Measurements from ENCODE around the gene MRS2. TPM values are rescaled to one million over a fixed set of nuclear protein-coding genes. Genes with fewer than 3 reads are reported as not detected.

The MRS2 gene
- total RNA-seq, 2 experiments from 2014 or later = 19.9 to 20.5 TPM

GRCh38 chr6:24428615-24429014 lies 25.9 kb downstream of the MRS2 start:
- POLR2A ChIA-PET = no interaction called here
- H3K27ac Mint-ChIP-seq = no peak overlapping the region
- ATAC-seq (ENCODE audit: low read depth) = no peak

GRCh38 chr6:24429146-24429545 lies 26.4 kb downstream of the MRS2 start:
- Mint-ChIP-seq H3K36me3 (peaks cover 5% of the 10 kb centered on the region), H3K9me3 (no peaks in the 10 kb centered on the region), H3K4me1 (no peaks in the 10 kb centered on the region), H3K4me3 (no peak overlapping the region), H3K27me3 (no peaks in the 10 kb centered on the region), H3K27ac (no peak overlapping the region)
- ATAC-seq (ENCODE audit: low read depth) (no peak), DNase-seq (no peak)
- POLR2A ChIA-PET = no interaction called here

More at GRCh38 chr6:24428615-24429014, 25.9 kb downstream of the MRS2 start:
- no peak for DNase-seq
- Mint-ChIP-seq H3K36me3 (peaks cover 5% of the 10 kb centered on the region), H3K4me1 (no peaks in the 10 kb centered on the region), H3K9me3 (no peaks in the 10 kb centered on the region), H3K4me3 (no peak overlapping the region), H3K27me3 (no peaks in the 10 kb centered on the region)

GRCh38 chr6:24430086-24430485 lies 27.4 kb downstream of the MRS2 start:
- POLR2A ChIA-PET = no interaction called here
- H3K36me3 Mint-ChIP-seq = peaks cover 3% of the 10 kb centered on the region
- no peaks in the 10 kb centered on the region for H3K4me1 Mint-ChIP-seq
- ATAC-seq (ENCODE audit: low read depth) (no peak), DNase-seq (no peak)
- no peaks in the 10 kb centered on the region for H3K27me3 Mint-ChIP-seq
- no peak overlapping the region for H3K27ac Mint-ChIP-seq
- no peaks in the 10 kb centered on the region for H3K9me3 Mint-ChIP-seq
- no peak overlapping the region for H3K4me3 Mint-ChIP-seq

DNA sequence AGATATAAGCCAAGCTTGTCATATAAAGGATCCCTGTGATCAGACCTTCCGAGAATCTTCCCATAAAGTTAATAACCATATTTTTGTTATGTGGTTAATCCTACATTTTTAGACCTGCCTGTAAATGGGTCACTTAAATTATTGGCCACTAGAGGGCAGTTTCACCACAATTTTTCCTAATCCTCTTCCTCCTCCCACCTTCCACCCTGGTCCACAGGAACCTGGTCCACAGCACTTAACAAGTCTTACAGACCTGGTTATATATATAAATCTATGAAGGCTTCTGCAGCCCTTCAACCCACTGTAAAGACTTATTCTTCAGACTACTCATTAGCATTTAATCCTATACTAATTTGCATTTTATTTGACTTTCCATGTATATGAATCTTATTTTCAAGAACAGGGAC lies 28.3 kb downstream of the MRS2 start:
- DNase-seq (no peak), ATAC-seq (ENCODE audit: low read depth) (no peak)
- Mint-ChIP-seq H3K9me3 (no peaks in the 10 kb centered on the region), H3K36me3 (peaks cover 3% of the 10 kb centered on the region), H3K4me3 (no peak overlapping the region), H3K27ac (no peak overlapping the region), H3K4me1 (peaks cover 2% of the 10 kb centered on the region), H3K27me3 (no peaks in the 10 kb centered on the region)
- POLR2A ChIA-PET = no interaction called here

DNA sequence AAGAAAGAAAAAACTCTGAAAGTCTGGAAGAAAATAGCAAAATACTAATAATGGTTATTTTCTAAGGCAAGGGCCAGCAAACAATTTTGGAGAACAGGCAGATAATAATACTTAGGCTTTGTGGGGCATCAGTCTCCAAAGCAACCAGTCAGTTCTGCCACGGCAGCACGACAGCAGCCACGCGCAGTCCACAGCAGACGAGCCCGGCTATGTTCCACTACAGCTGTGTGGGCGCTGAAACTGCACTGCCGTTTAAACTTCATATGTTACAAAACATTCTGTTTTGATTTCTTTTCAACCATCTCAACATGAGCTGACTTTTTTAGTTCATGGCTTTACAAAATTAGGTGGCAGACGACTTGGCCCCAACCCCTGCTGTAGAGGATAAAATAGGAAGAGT lies 29.9 kb downstream of the MRS2 start:
- H3K9me3 Mint-ChIP-seq = no peaks in the 10 kb centered on the region
- H3K4me3 Mint-ChIP-seq = no peak overlapping the region
- ATAC-seq (ENCODE audit: low read depth) = no peak
- no peaks in the 10 kb centered on the region for H3K27me3 Mint-ChIP-seq
- POLR2A ChIA-PET = no interaction called here
- no peak for DNase-seq
- no peak overlapping the region for H3K27ac Mint-ChIP-seq
- peaks cover 2% of the 10 kb centered on the region for H3K4me1 Mint-ChIP-seq
- no peaks in the 10 kb centered on the region for H3K36me3 Mint-ChIP-seq

DNA sequence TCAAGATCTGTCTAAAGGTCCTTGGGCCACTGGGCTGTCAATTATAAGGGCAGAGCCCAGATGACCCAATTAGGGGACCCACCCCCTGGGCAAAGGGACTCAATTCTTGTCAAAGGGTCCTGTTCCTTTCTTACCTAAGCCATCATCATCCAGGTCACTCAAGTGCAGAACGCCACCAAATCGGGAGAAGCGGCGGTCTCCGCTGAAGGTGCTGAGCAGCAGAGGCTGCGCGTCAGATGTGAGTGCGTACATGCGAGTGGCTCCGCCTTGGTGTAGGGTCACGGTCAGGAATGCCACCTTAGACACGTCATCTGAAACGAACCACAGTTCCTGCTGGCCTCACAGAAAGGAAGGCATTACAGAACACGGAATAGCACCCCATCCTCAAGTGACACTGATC lies 34.2 kb downstream of the MRS2 start:
- Mint-ChIP-seq H3K36me3 (no peaks in the 10 kb centered on the region), H3K4me3 (no peak overlapping the region), H3K4me1 (peaks cover 8% of the 10 kb centered on the region), H3K9me3 (no peaks in the 10 kb centered on the region), H3K27ac (no peak overlapping the region), H3K27me3 (no peaks in the 10 kb centered on the region)
- no peak for ATAC-seq (ENCODE audit: low read depth)
- POLR2A ChIA-PET = no interaction called here
- DNase-seq = no peak

DNA sequence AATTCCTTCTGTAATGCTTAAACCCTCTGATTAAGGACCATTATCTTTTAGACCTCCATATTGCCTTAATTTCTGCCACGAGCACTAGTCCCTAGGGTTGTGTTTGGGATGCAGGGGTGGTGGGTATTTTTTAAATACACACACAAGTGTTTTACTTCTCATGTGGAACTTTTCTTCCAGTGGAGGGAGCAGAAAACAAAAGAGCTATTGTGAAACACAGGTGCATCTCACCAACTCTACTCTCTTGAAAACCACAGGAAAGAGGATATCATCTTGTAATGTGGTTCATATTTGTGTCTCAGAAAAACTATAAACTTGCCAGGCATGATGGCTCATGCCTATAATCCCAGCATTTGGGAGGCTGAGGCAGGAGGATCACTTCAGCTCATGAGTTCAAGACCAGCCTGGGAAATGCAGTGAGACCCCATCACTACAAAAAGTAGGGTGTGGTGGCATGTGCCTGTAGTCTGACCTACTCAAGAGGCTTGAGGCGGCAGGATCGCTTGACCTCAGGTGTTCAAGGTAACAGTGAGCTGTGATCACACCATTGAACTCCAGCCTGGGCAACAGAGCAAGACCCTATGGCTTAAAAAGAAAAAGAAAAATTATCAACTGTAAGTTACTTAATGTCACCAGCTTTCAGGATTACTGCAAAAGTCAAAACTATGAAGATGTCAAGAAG lies 37.3 kb downstream of the MRS2 start:
- Mint-ChIP-seq H3K36me3 (no peaks in the 10 kb centered on the region), H3K27ac (no peak overlapping the region), H3K4me3 (no peak overlapping the region), H3K4me1 (peaks cover 8% of the 10 kb centered on the region), H3K27me3 (no peaks in the 10 kb centered on the region), H3K9me3 (no peaks in the 10 kb centered on the region)
- DNase-seq (no peak), ATAC-seq (ENCODE audit: low read depth) (no peak)
- POLR2A ChIA-PET = no interaction called here

GRCh38 chr6:24440897-24441598 lies 38.3 kb downstream of the MRS2 start:
- Mint-ChIP-seq H3K36me3 (no peaks in the 10 kb centered on the region), H3K9me3 (no peaks in the 10 kb centered on the region), H3K27ac (no peak overlapping the region), H3K4me3 (no peak overlapping the region), H3K4me1 (peaks cover 6% of the 10 kb centered on the region), H3K27me3 (no peaks in the 10 kb centered on the region)
- DNase-seq (no peak), ATAC-seq (ENCODE audit: low read depth) (no peak)
- POLR2A ChIA-PET = no interaction called here

GRCh38 chr6:24441599-24441904 lies 38.8 kb downstream of the MRS2 start:
- Mint-ChIP-seq H3K9me3 (no peaks in the 10 kb centered on the region), H3K36me3 (no peaks in the 10 kb centered on the region), H3K4me1 (peaks cover 6% of the 10 kb centered on the region), H3K27me3 (no peaks in the 10 kb centered on the region), H3K27ac (no peak overlapping the region), H3K4me3 (no peak overlapping the region)
- POLR2A ChIA-PET = no interaction called here
- no peak for DNase-seq
- ATAC-seq (ENCODE audit: low read depth) = no peak

DNA sequence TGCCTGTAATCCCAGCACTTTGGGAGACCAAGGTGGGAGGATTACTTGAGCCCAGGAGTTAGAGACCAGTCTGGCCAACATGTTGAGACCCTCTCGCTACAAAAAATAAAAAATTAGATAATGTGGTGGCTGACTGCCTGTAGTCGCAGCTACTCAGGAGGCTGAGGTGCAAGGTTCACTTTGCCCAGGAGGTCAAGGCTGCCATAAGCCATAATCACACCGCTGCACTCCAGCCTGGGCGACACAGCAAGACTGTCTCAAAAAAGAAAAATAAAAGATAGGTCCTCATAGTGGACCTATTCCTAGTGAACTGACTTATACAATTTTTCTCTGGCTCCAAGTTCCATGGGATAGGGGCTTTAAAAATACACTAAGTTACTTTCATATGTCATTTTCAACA lies 41.9 kb downstream of the MRS2 start:
- Mint-ChIP-seq H3K27ac (no peak overlapping the region), H3K4me1 (peaks cover 6% of the 10 kb centered on the region), H3K9me3 (no peaks in the 10 kb centered on the region), H3K36me3 (no peaks in the 10 kb centered on the region), H3K27me3 (no peaks in the 10 kb centered on the region), H3K4me3 (no peak overlapping the region)
- POLR2A ChIA-PET = no interaction called here
- ATAC-seq (ENCODE audit: low read depth) (no peak), DNase-seq (no peak)

DNA sequence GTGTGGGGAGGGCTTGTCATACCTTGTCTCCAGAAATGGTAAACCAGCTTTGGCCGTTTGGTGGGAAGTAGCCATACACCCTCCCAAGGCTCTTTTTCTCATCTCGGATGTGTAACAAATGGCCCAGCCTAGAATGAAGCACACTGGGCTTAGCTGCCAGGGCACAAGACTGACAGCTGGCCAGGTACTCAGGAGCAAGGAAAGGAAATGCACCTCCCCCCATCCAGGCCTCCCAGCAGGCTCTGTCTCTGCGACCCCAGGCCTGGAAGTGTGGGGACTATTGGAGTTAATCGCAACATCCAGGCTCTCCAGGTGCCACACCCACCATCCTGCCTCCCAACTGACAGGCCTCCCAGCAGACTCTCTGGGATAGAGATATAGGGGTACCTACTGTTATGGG lies 43.0 kb downstream of the MRS2 start:
- POLR2A ChIA-PET = no interaction called here
- no peak overlapping the region for H3K27ac Mint-ChIP-seq
- H3K27me3 Mint-ChIP-seq = no peaks in the 10 kb centered on the region
- H3K9me3 Mint-ChIP-seq = no peaks in the 10 kb centered on the region
- no peak overlapping the region for H3K4me3 Mint-ChIP-seq
- ATAC-seq (ENCODE audit: low read depth) (no peak), DNase-seq (no peak)
- H3K36me3 Mint-ChIP-seq = no peaks in the 10 kb centered on the region
- no peaks in the 10 kb centered on the region for H3K4me1 Mint-ChIP-seq

GRCh38 chr6:24446670-24447069 lies 43.9 kb downstream of the MRS2 start:
- no peak overlapping the region for H3K27ac Mint-ChIP-seq

GRCh38 chr6:24448396-24448795 lies 45.7 kb downstream of the MRS2 start:
- ATAC-seq (ENCODE audit: low read depth) = no peak
- DNase-seq = no peak
- Mint-ChIP-seq H3K9me3 (no peaks in the 10 kb centered on the region), H3K4me1 (peaks cover 4% of the 10 kb centered on the region), H3K27me3 (no peaks in the 10 kb centered on the region), H3K4me3 (no peak overlapping the region), H3K27ac (no peak overlapping the region), H3K36me3 (no peaks in the 10 kb centered on the region)
- POLR2A ChIA-PET = no interaction called here

More at GRCh38 chr6:24446670-24447069, 43.9 kb downstream of the MRS2 start:
- Mint-ChIP-seq H3K27me3 (no peaks in the 10 kb centered on the region), H3K36me3 (no peaks in the 10 kb centered on the region), H3K9me3 (no peaks in the 10 kb centered on the region), H3K4me1 (no peaks in the 10 kb centered on the region), H3K4me3 (no peak overlapping the region)
- ATAC-seq (ENCODE audit: low read depth) (no peak), DNase-seq (no peak)
- POLR2A ChIA-PET = no interaction called here

DNA sequence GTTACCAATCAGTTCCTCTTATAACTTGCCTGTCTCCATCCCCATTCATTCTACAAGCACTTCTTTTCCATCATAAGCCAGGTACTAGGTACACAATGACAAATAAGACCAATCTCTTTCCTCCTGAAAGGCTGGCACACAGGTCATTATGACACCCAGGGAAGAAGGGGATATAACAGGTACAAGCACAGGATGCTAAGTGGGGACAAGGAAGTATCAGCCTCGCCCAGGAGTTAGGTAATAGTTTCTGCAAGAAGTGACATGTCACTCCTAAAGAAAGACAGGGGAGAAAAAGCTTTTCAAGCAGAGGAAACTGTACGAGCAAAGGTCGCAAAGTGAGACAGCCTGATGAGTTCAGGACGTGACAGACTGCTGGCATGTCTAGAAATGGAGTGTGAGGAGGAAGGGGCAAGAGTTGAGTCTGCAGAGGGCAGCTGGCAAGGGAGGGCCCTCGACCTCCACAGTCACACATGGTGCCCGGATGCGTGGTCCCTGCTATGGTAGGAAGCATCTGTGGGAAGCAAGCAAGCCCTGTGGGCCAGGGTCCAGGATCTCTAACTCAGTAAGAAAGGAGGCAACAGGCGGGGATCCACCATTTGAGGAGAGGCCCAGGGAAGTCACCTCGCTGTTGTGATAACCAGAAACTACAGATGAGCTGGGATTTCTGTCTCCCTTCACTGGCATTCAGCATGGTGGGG lies 46.2 kb downstream of the MRS2 start:
- Mint-ChIP-seq H3K9me3 (no peaks in the 10 kb centered on the region), H3K27ac (no peak overlapping the region), H3K4me3 (no peak overlapping the region), H3K4me1 (peaks cover 4% of the 10 kb centered on the region), H3K36me3 (no peaks in the 10 kb centered on the region), H3K27me3 (no peaks in the 10 kb centered on the region)
- no peak for DNase-seq
- POLR2A ChIA-PET = no interaction called here
- no peak for ATAC-seq (ENCODE audit: low read depth)
